GM21528 (cell line): Measurements from ENCODE around the gene ARHGAP6.

ENCODE experiments used
- ATAC-seq: cut with Tn5 transposase; IDR thresholded peaks from one replicate; pipeline ENCODE4 v1.9.1; 2021; ENCODE audit warnings: mild to moderate bottlenecking, moderate library complexity; ENCODE audit not compliant: unreplicated experiment, low FRiP score

The ARHGAP6 gene

GRCh38 chrX:11665168-11666111, at the start of gene ARHGAP6:
TSS of gene ARHGAP6 (minus strand) at chrX:11665920. CDS start at chrX:11664828, 1,092 bp downstream.
- ATAC-seq, result no peak

GRCh38 chrX:11704725-11705495, 39.2 kb upstream of the ARHGAP6 start:
- no peak for ATAC-seq

- no peak for ATAC-seq
Observed at GRCh38 chrX:11703855-11704254, 38.1 kb upstream of the ARHGAP6 start.

GRCh38 chrX:11702965-11703631, 37.4 kb upstream of the ARHGAP6 start:
- ATAC-seq, result no peak

GRCh38 chrX:11702420-11702819, 36.7 kb upstream of the ARHGAP6 start:
- no peak for ATAC-seq

- no peak for ATAC-seq
Observed at GRCh38 chrX:11698702-11699101, 33.0 kb upstream of the ARHGAP6 start.

GRCh38 chrX:11688201-11688600, 22.5 kb upstream of the ARHGAP6 start:
- no peak for ATAC-seq

- no peak for ATAC-seq
Observed at GRCh38 chrX:11687157-11687556, 21.4 kb upstream of the ARHGAP6 start.

GRCh38 chrX:11683057-11683456, 17.3 kb upstream of the ARHGAP6 start:
- ATAC-seq, result no peak

GRCh38 chrX:11678158-11678557, 12.4 kb upstream of the ARHGAP6 start:
- ATAC-seq, result no peak

- no peak for ATAC-seq
Observed at GRCh38 chrX:11672213-11672612, 6.5 kb upstream of the ARHGAP6 start.

GRCh38 chrX:11670316-11670715, 4.6 kb upstream of the ARHGAP6 start:
- ATAC-seq, result no peak

- no peak for ATAC-seq
Observed at GRCh38 chrX:11666952-11667685, 1.4 kb upstream of the ARHGAP6 start.

- no peak for ATAC-seq
Observed at GRCh38 chrX:11666164-11666563, 444 bp upstream of the ARHGAP6 start.

GRCh38 chrX:11664211-11665167, 1.2 kb downstream of the ARHGAP6 start:
- ATAC-seq, result no peak

GRCh38 chrX:11663875-11664210, 1.9 kb downstream of the ARHGAP6 start:
- no peak for ATAC-seq

- ATAC-seq, result no peak
Observed at GRCh38 chrX:11655282-11656015, 10.3 kb downstream of the ARHGAP6 start.

GRCh38 chrX:11648705-11649519, 16.8 kb downstream of the ARHGAP6 start:
- no peak for ATAC-seq
